ENCODE results near the gene GBA3.

The GBA3 gene

DNA sequence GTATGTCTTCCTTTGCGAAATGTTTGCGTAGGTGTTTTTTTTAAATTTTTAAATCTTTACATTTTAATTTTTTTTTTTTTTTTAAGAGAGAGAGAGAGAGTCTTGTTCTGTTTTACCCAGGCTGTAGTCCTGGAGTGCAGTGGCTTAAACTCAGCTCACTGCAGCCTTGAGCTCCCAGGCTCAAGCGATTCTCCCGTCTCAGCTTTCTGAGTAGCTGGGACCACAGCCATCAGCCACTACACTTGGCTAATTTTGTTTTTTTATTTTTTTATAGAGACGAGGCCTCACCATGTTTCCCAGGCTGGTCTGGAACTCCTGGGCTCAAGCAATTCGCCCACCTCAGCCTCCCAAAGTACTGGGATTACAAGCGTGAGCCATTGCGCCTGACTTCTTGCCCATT is 43.7 kb upstream of the GBA3 start:
- Histone ChIP-seq H3K9ac (ENCODE audit: low read length) (no peak overlapping the region), H3K4me3 (ENCODE audit: low read depth, low read length, poor library complexity, severe bottlenecking) (no peak overlapping the region), H3F3A (ENCODE audit: insufficient read depth, low read length) (no peaks in the 10 kb centered on the region), H3K4me1 (ENCODE audit: insufficient read depth, low read length, severe bottlenecking) (no peaks in the 10 kb centered on the region), H3K79me2 (ENCODE audit: insufficient read depth, low read length) (no peaks in the 10 kb centered on the region), H3K27ac (ENCODE audit: low read depth, low read length, poor library complexity, severe bottlenecking) (no peak overlapping the region), H2AFZ (ENCODE audit: low read length) (no peak overlapping the region), H3K27me3 (ENCODE audit: insufficient read depth, low read length) (no peaks in the 10 kb centered on the region), H3K9me2 (ENCODE audit: low read depth, low read length) (no peaks in the 10 kb centered on the region), H3K9me3 (ENCODE audit: low read length) (no peaks in the 10 kb centered on the region), H3K36me3 (ENCODE audit: insufficient read depth, low read length) (no peaks in the 10 kb centered on the region), H3K4me2 (ENCODE audit: low read length) (no peak overlapping the region), H4K20me1 (ENCODE audit: insufficient read depth, low read length) (no peaks in the 10 kb centered on the region)
- TF ChIP-seq, protein P1, sequence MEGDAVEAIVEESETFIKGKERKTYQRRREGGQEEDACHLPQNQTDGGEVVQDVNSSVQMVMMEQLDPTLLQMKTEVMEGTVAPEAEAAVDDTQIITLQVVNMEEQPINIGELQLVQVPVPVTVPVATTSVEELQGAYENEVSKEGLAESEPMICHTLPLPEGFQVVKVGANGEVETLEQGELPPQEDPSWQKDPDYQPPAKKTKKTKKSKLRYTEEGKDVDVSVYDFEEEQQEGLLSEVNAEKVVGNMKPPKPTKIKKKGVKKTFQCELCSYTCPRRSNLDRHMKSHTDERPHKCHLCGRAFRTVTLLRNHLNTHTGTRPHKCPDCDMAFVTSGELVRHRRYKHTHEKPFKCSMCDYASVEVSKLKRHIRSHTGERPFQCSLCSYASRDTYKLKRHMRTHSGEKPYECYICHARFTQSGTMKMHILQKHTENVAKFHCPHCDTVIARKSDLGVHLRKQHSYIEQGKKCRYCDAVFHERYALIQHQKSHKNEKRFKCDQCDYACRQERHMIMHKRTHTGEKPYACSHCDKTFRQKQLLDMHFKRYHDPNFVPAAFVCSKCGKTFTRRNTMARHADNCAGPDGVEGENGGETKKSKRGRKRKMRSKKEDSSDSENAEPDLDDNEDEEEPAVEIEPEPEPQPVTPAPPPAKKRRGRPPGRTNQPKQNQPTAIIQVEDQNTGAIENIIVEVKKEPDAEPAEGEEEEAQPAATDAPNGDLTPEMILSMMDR (IDR thresholded peaks at IDR 0.05; ENCODE audit: low read length) = no peak
- TF ChIP-seq EZH2 (IDR thresholded peaks at IDR 0.05; ENCODE audit: borderline replicate concordance, low read length) = no peak

DNA sequence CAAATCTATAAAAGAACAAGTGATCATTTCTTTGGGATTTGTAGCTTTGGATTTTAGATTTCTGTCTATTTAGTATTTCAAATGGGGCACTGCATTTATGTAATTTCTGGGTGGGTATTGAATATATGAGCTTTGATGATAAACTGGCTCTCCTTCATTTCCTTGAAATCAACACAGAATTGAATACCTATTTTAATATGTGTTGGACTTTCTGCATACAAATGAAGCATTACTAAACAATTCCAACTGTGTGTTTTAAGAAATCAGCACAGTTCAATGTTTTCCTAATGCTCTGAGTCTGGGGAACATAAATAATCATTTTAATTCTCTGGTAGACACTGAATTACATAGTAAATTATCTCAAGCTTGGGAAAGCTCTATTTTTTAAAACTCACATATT is 42.0 kb upstream of the GBA3 start:
- TF ChIP-seq, protein P1 (IDR thresholded peaks at IDR 0.05; ENCODE audit: low read length) = no peak
- TF ChIP-seq EZH2 (IDR thresholded peaks at IDR 0.05; ENCODE audit: borderline replicate concordance, low read length) = no peak
- no peaks in the 10 kb centered on the region for H3K9me2 ChIP-seq (ENCODE audit: low read depth, low read length)
- no peaks in the 10 kb centered on the region for H3K4me1 ChIP-seq (ENCODE audit: insufficient read depth, low read length, severe bottlenecking)
- H3K27ac ChIP-seq (ENCODE audit: low read depth, low read length, poor library complexity, severe bottlenecking) = no peak overlapping the region
- no peaks in the 10 kb centered on the region for H3F3A ChIP-seq (ENCODE audit: insufficient read depth, low read length)
- H3K27me3 ChIP-seq (ENCODE audit: insufficient read depth, low read length) = no peaks in the 10 kb centered on the region
- H3K4me3 ChIP-seq (ENCODE audit: low read depth, low read length, poor library complexity, severe bottlenecking) = no peak overlapping the region
- H4K20me1 ChIP-seq (ENCODE audit: insufficient read depth, low read length) = no peaks in the 10 kb centered on the region
- H3K36me3 ChIP-seq (ENCODE audit: insufficient read depth, low read length) = no peaks in the 10 kb centered on the region
- H3K4me2 ChIP-seq (ENCODE audit: low read length) = no peak overlapping the region
- H2AFZ ChIP-seq (ENCODE audit: low read length) = no peak overlapping the region
- H3K79me2 ChIP-seq (ENCODE audit: insufficient read depth, low read length) = no peaks in the 10 kb centered on the region
- H3K9me3 ChIP-seq (ENCODE audit: low read length) = no peaks in the 10 kb centered on the region
- H3K9ac ChIP-seq (ENCODE audit: low read length) = no peak overlapping the region

DNA sequence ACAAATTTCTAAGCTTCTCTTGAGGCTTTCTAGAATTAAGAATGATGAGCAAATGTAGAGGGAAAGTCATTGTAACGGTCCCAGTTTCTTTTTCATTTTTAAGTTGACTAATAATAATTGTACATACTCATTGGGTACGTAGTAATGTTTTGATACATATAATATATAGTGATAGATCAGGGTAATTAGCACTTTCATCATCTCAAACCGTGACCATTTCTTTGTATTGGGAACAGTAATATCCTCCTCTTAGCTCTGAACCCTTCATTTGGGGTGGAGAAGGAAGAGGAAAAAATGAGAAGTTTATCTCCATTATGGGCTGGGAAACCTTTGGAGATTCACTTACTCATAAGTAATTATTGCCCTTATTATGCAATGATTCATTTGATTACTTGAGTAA is 39.0 kb upstream of the GBA3 start:
- H3F3A ChIP-seq (ENCODE audit: insufficient read depth, low read length) = no peaks in the 10 kb centered on the region
- H3K27ac ChIP-seq (ENCODE audit: low read depth, low read length, poor library complexity, severe bottlenecking) = no peak overlapping the region
- H3K4me1 ChIP-seq (ENCODE audit: insufficient read depth, low read length, severe bottlenecking) = no peaks in the 10 kb centered on the region
- no peaks in the 10 kb centered on the region for H3K79me2 ChIP-seq (ENCODE audit: insufficient read depth, low read length)
- H3K9me2 ChIP-seq (ENCODE audit: low read depth, low read length) = no peaks in the 10 kb centered on the region
- H2AFZ ChIP-seq (ENCODE audit: low read length) = no peak overlapping the region
- H3K36me3 ChIP-seq (ENCODE audit: insufficient read depth, low read length) = no peaks in the 10 kb centered on the region
- no peak overlapping the region for H3K9ac ChIP-seq (ENCODE audit: low read length)
- TF ChIP-seq, protein P1 (IDR thresholded peaks at IDR 0.05; ENCODE audit: low read length) = no peak
- TF ChIP-seq EZH2 (IDR thresholded peaks at IDR 0.05; ENCODE audit: borderline replicate concordance, low read length) = no peak
- no peaks in the 10 kb centered on the region for H3K27me3 ChIP-seq (ENCODE audit: insufficient read depth, low read length)
- H3K4me3 ChIP-seq (ENCODE audit: low read depth, low read length, poor library complexity, severe bottlenecking) = no peak overlapping the region
- H4K20me1 ChIP-seq (ENCODE audit: insufficient read depth, low read length) = no peaks in the 10 kb centered on the region
- no peak overlapping the region for H3K4me2 ChIP-seq (ENCODE audit: low read length)
- no peaks in the 10 kb centered on the region for H3K9me3 ChIP-seq (ENCODE audit: low read length)

Measured in OCI-LY1 (cell line).